SK-MEL-5 (cell line): ENCODE measurements around the gene MS4A5. TPM values are rescaled to one million over a fixed set of nuclear protein-coding genes. Genes with fewer than 3 reads are reported as not detected.
"Not testable (repeated sequence)": the region's sequence is repeated elsewhere in the genome, so short reads cannot be mapped to it uniquely, and the experiment has no call there.

Experiments used
- DNase-seq: peaks from one replicate; pipeline ENCODE4 v3.0.0-alpha.2; 2016; ENCODE audit warnings: low read depth, low spot score
- in situ Hi-C: cut with HindIII; loops from 2 replicates; pipeline ENCODE4 v1.10.0; 2016; ENCODE audit warnings: low sequenced_read_pairs, high pct_unique_total_duplicates, low pct_unique_long_range_greater_than_20kb
- polyA plus RNA-seq, 2 experiments: library from polyadenylated mRNA; depleted of rRNA; stranded (reverse); fragments of >200 nt; gene quantifications; 2 replicates each; pipeline ENCODE4 v1.2.3, GENCODE V29; 2015
- total RNA-seq: library from RNA; depleted of rRNA; stranded (reverse); fragments of >200 nt; shearing (Covaris generic); gene quantifications from 2 replicates; pipeline ENCODE4 v1.2.3, GENCODE V29; 2014; rRNA removed

Gene MS4A5
- not detected in 2 replicates for total RNA-seq
- polyA plus RNA-seq (2015; cell fraction: cytosol; rRNA removed) = not detected in 2 replicates
- polyA plus RNA-seq (2015; cell fraction: nucleus; rRNA removed) = not detected in 2 replicates

- DNase-seq = no peak
- in situ Hi-C loops = no loop called here
Observed at GRCh38 chr11:60429272-60429671, at the start of gene MS4A5. Gene MS4A5, plus strand, starts transcription at chr11:60429572. Its CDS starts 103 bp downstream, at chr11:60429675.

- DNase-seq = peak; percentile 89
- in situ Hi-C loops = no loop called here
Observed at GRCh38 chr11:60389279-60389910, 40.0 kb upstream of the MS4A5 start.

GRCh38 chr11:60390419-60390818 lies 39.0 kb upstream of the MS4A5 start:
- DNase-seq = no peak
- in situ Hi-C loops = no loop called here

- in situ Hi-C loops = no loop called here
- no peak for DNase-seq
Observed at GRCh38 chr11:60392361-60392760, 37.0 kb upstream of the MS4A5 start.

- in situ Hi-C loops = no loop called here
- no peak for DNase-seq
Observed at GRCh38 chr11:60393016-60393415, 36.4 kb upstream of the MS4A5 start.

GRCh38 chr11:60394666-60395380 lies 34.5 kb upstream of the MS4A5 start:
- in situ Hi-C loops = no loop called here
- DNase-seq = no peak

- in situ Hi-C loops = no loop called here
- DNase-seq = no peak
Observed at GRCh38 chr11:60396382-60396781, 33.0 kb upstream of the MS4A5 start, which contains the start of gene MS4A14. Gene MS4A14, plus strand, starts transcription at chr11:60396459. Its CDS starts 120 bp downstream, at chr11:60396579.

GRCh38 chr11:60396799-60397198 lies 32.6 kb upstream of the MS4A5 start:
- no peak for DNase-seq
- in situ Hi-C loops = no loop called here

GRCh38 chr11:60420015-60420414 lies 9.4 kb upstream of the MS4A5 start:
- DNase-seq = no peak
- in situ Hi-C loops = no loop called here

- in situ Hi-C loops = no loop called here
- DNase-seq = no peak
Observed at GRCh38 chr11:60422609-60423008, 6.8 kb upstream of the MS4A5 start.

- DNase-seq = no peak
- in situ Hi-C loops = no loop called here
Observed at GRCh38 chr11:60428517-60428916, 855 bp upstream of the MS4A5 start.

GRCh38 chr11:60431251-60431650 lies 1.9 kb downstream of the MS4A5 start:
- DNase-seq = no peak
- in situ Hi-C loops = no loop called here

GRCh38 chr11:60433401-60433800 lies 4.0 kb downstream of the MS4A5 start:
- in situ Hi-C loops = no loop called here
- no peak for DNase-seq

- DNase-seq = no peak
- in situ Hi-C loops = no loop called here
Observed at GRCh38 chr11:60447070-60447469, 17.7 kb downstream of the MS4A5 start.

- in situ Hi-C loops = no loop called here
- DNase-seq = no peak
Observed at GRCh38 chr11:60447846-60448245, 18.5 kb downstream of the MS4A5 start.

- DNase-seq, in situ Hi-C loops: not testable (repeated sequence)
Observed at GRCh38 chr11:60451185-60451584, 21.8 kb downstream of the MS4A5 start.

- no peak for DNase-seq
- in situ Hi-C loops = no loop called here
Observed at GRCh38 chr11:60454212-60454611, 24.8 kb downstream of the MS4A5 start.

- in situ Hi-C loops = no loop called here
Observed at GRCh38 chr11:60455531-60456042, 26.2 kb downstream of the MS4A5 start, which contains the start of gene MS4A1. Gene MS4A1, plus strand, starts transcription at chr11:60455847. Its CDS starts 6,528 bp downstream, at chr11:60462375.

GRCh38 chr11:60457576-60457975 lies 28.2 kb downstream of the MS4A5 start:
- no peak for DNase-seq
- in situ Hi-C loops = no loop called here

More at GRCh38 chr11:60455531-60456042, 26.2 kb downstream of the MS4A5 start, which contains the start of gene MS4A1:
- DNase-seq = no peak
